Transverse colon (tissue), 3 donors: ENCODE measurements around the gene TBX2.

Source experiments
- EP300 ChIP-seq: sonication (generic); formaldehyde crosslinking; IDR thresholded peaks from one replicate; pipeline ENCODE4 v1.6.1; 2017; ENCODE audit warnings: antibody characterized with exemption, low read depth
- TF ChIP-seq, protein P1 (sequence below), 5 experiments: fragments of 200-600 bp in 3 of 5; fragments of 450-650 bp in 2 of 5; sonication (generic) in 3 of 5; IDR thresholded peaks; 1 replicate in 2 of 5; 2 replicates in 3 of 5; pipeline ENCODE4 v1.5.1; 2016 to 2017; ENCODE audit warnings: antibody characterized with exemption in 5 of 5, inconsistent platforms in 3 of 5, mild to moderate bottlenecking in 2 of 5, moderate library complexity in 1 of 5

DNA sequence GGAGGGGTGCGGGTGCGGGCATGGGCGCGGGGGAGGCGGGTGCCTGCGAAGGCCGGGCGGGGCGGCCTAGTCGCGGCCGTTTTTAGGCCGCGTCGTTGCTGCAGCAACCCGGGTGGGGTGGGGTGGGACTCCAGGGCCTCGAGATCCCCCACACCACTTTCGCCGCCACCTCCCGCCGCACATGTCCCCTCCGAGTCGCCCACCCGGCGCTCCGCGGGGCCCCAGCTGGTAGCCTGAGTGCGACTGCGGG, 11.3 kb downstream of the TBX2 start:
- TF ChIP-seq EP300, result no peak
- TF ChIP-seq, protein P1, sequence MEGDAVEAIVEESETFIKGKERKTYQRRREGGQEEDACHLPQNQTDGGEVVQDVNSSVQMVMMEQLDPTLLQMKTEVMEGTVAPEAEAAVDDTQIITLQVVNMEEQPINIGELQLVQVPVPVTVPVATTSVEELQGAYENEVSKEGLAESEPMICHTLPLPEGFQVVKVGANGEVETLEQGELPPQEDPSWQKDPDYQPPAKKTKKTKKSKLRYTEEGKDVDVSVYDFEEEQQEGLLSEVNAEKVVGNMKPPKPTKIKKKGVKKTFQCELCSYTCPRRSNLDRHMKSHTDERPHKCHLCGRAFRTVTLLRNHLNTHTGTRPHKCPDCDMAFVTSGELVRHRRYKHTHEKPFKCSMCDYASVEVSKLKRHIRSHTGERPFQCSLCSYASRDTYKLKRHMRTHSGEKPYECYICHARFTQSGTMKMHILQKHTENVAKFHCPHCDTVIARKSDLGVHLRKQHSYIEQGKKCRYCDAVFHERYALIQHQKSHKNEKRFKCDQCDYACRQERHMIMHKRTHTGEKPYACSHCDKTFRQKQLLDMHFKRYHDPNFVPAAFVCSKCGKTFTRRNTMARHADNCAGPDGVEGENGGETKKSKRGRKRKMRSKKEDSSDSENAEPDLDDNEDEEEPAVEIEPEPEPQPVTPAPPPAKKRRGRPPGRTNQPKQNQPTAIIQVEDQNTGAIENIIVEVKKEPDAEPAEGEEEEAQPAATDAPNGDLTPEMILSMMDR (IDR thresholded peaks at IDR 0.05), result no peak
